GM15510 (cell line): ENCODE data around the gene KCNQ5.

Experiments used
- POLR2A ChIP-seq: IDR thresholded peaks from 3 replicates; pipeline ENCODE4 v1.6.1; 2011; ENCODE audit warnings: borderline replicate concordance; ENCODE audit not compliant: insufficient read length; ENCODE audit errors: extremely low read depth

Gene KCNQ5

DNA sequence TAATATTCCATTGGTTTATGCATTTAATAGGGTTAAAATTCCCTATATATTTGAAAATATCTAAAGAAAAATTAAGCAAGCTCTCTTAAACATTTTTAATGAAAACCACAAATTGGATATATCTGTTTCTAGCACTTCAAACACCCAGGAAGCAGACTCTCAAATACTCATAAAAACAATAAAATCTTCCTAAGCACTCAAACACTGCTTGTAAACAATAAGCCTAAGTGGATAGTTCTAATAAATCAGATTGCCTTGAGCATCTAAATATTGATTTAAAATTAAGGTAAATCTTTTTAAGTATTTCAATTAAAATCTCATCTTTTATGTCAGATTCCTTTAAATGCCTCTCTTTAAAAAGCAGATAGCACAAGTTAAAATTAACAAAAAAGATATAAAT is 254.4 kb downstream of the KCNQ5 start:
- no peak for TF ChIP-seq POLR2A

DNA sequence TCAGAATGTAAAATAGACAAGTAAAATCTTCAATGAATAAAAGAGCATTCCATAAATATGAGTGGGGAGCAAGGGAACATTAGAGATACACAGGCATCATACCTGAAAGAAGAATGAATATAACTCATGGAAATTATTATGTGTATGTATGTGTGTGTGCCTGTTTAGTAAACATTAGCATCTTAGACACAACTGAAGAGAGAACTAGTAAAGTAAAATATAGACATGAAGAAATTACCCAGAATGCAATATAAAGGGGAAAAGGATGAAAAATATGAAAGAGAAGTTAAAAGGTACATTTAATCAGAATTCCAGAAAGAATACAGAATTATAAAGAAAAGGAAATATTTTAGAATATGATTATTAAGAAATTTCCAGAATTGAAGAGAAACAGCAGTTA is 264.3 kb downstream of the KCNQ5 start:
- TF ChIP-seq POLR2A = no peak

DNA sequence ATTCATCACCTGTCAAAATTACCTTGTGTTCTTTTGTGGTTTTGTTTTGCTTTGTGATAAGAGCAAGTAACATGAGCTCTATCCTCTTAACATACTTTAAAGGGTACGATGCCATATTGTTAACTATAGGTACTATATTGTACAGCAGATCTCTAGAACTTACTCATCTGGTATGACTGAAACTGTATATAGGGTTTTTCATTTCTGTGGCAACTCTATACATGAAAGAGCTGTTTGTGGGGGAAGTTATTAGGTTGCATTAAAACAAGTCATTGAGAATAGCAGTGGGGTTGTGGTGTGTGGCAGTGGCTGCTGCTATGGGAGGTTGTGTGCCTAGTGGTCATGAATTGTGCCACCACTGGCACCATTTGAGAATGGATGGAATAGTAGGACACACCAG is 268.4 kb downstream of the KCNQ5 start:
- no peak for TF ChIP-seq POLR2A

DNA sequence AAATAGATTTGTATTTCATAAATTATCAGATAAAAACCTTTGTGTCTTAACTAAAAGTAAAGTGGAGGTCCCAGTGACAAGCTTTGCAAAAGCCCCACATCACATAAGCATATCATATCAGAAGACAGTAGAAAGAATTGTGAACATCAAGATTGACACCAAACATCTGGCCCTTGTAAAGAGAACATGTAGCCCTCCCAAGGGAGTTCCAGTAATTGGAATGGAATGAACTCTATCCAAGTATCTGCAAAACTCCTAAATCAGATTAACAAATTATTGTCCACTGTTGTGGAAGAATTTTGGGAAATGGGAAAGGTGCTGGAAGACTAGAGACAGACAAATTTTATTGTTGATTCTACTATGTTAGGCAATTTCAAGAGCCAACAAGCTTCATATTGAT is 268.8 kb downstream of the KCNQ5 start:
- no peak for TF ChIP-seq POLR2A

DNA sequence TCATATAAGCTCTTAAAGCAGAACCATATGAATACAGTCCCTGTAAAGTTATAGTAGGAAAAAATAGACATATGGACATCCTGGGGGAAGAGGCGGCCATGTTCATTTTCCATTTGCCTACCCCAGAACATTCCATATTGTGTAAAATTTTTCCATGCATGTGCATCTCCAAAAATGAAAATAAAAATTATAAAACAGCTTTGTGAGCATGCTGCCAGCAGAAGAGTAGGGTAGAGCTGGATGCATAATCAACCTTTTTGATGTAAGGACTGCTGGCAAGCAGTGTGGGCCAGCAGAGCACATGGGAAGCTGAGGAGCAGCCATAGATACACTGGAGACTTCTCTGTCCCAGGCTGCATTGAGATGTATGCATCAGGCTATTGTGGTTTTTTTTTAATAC is 271.0 kb downstream of the KCNQ5 start:
- TF ChIP-seq POLR2A = no peak

DNA sequence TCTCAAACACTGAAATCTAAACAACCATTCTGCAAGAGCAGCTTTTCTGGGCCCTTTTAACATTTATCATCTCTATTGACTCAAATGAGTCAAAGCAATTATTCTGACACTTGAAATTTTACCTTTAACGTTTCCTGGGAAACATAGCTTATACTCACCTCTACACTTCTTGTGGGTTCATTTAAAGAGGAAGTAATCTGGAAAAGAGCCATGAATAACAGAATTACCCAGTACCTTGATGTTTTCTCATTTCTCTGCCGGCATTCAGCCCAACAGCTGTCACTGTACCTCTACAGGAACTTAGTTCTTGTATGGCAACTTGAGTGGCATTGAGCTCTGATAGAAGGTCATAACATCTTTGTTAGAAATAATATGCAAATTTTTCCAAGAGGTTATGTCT is 272.2 kb downstream of the KCNQ5 start:
- TF ChIP-seq POLR2A = no peak

DNA sequence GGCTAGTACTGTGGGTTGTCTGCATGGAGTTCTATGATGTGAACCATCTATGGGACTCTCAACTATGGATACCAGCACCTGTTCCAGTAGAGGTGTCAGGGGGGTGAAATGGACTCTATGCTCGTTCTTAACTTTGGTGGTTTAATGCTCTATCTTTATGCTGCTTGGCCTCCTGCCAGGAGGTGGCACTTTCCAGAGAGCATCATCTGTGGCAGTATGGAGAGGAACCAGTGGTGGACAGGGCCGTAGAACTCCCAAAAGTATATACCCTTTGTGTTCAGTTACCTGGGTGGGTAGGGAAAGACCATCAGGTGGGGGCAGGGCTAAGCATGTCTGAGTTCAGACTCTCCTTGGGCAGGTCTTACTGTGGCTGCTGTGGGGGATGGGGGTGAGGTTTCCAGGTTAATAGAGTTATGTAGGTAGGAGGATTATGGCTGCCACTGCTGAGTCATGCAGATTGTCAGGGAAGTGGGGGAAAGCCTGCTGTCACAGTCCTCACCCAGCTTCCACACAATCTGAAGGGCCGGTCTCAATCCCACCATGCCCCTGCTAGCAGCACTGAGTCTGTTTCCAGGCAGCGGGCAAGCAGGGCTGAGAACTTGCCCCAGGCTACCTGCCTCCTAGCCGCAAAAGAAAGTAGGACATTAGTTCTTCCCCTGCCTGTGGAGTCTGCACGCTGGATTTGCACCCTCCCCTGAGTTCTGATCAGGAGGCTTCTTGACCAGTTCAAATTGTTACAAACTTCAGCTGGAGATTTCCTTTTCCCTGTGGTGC is 284.0 kb downstream of the KCNQ5 start:
- TF ChIP-seq POLR2A = no peak

DNA sequence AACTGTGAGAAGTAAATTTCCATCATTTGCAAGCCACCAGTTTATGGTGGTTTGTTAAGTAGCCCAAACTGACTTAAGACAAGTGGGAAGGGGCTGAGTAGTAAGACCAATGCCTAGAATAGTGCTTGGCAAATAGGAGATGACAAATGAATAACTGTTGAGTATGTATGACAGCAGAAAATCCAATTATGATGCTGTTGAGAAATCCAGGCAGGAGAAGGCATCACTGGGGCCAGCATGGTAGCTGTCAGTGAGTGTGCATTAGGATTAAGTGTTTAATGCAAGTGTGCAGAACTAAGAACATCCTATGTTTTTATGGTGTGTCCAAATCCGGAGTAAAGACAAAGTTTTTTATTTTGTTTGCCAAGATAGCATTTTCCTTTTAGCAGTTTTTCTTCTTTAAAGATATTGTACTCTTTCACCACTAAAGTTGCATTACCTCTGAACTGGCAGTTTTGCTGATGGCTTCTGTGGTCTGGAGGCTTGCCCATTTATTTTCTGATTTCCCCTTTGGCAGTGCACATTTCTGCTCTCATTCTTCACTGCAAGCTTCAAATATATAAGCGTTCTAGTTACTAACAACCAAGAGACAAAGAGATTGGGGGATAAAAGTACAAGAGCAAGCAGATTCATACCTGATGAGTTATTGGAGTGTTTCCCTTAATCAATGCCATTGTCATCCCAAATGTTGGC is 289.7 kb downstream of the KCNQ5 start:
- no peak for TF ChIP-seq POLR2A

DNA sequence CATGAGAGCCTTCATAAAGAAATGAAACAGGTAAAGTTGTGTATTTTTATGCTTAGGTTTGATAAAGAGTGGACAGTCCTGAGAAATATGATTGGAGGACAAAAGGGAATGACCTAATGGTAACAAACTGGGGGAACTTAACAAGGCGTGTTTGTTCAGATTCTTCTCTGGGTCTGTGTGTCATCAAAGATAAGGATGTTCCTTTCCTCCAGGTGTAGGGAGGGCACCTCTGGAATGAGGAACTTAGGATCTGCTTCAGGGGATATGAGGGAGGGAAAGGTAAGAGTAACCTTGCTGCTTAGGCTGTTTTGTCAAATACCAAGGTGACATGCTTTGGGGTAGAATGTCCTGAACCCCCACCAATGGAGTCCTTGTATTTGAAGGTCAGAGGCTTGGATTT is 291.9 kb downstream of the KCNQ5 start:
- no peak for TF ChIP-seq POLR2A

DNA sequence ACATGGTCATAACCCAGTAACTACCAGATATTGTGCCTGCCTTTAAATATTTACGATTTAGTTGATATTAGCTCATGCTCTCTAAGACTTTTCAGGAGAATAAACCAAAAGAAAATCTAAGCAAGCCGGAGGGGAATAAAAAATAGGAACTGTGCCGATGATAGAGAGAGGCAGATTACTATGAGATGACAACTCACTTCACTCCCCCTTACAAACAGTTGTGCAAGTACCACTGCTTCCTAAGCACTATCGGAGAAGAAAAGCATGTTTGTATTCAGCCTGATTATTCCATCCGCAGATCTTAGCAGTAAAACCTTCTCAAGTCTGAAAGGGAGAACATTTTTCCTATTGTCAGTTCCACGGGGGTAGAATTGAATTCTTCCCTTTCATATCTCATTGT is 294.4 kb downstream of the KCNQ5 start:
- TF ChIP-seq POLR2A = no peak

DNA sequence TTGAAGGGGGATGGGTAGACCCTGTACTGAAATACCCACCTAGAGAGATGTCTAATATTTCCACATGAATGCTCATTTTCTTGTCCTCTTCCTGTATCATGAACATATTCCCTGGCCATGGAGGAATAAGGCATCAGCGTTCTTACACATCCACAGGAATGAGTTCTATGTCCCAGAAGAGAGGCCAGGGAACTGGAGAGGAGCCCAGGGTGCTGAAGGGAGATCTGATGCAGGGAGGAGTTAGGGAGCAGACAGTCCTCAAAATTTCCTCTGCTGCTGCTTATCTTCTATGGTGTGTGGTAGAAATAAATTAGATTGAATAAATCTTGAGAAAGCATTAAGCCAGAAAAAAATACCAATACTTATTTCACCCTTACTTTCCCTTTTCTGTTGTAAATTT is 295.0 kb downstream of the KCNQ5 start:
- no peak for TF ChIP-seq POLR2A

DNA sequence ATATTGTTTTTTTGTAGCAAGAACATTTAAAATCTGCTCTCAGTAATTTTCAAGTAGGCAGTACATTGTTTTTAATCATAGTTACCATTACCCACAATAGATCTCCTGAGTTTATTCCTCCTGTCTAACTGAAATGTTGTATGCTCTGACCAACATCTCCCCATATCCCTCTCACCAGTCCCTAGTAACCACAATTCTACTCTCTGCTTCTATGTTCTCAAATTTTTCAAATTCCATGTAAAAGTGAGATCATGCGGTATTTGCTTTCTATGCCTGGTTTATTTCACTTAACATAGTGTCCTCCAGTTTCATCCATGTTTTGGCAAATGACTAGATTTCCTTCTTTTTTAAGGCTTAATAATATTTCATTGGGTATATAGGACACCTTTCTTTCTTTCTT is 300.5 kb downstream of the KCNQ5 start:
- TF ChIP-seq POLR2A = no peak

DNA sequence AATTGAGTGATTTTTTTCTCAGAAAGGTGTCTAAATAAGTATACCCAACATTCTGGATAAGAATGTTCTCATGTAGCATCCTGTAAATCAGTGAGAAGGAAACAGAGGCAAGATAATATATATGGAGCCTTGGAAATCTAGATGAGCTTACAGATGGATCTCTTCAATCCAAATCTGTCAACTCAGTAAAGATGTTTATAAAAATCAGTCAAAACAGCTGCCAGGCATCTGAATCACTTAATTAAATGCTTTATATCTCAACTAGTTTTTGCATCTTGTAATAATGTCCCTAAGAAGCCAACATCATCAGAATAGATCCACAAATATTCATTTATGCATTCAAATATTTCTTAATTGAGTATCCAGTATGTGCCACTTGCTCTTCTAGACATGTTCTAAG is 303.3 kb downstream of the KCNQ5 start:
- no peak for TF ChIP-seq POLR2A

DNA sequence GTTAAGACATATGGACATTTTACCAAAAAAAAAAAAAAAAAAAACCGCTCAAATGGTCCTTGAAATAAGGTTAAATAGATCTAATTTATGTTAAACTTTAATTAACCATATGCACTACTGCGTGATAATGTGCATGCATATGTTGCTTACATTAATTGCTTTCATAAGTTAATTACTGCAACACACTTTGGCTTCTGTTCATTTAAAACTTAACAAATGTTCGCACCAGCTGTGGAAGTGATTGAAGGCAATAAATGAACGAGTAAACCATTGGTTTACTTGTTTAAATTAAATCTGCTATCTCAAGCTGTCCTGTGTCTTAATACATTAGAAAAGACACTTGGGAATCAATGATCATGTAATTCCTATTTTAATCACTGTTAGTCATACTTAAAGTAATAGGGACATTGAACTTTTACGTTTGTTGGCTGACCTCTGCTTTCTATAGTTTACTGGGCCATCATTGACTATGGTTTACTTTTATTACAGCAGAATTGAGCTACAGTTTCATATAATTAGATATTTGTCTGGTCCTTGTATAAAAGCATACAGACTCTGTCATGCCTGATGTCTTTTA is 308.8 kb downstream of the KCNQ5 start:
- no peak for TF ChIP-seq POLR2A

DNA sequence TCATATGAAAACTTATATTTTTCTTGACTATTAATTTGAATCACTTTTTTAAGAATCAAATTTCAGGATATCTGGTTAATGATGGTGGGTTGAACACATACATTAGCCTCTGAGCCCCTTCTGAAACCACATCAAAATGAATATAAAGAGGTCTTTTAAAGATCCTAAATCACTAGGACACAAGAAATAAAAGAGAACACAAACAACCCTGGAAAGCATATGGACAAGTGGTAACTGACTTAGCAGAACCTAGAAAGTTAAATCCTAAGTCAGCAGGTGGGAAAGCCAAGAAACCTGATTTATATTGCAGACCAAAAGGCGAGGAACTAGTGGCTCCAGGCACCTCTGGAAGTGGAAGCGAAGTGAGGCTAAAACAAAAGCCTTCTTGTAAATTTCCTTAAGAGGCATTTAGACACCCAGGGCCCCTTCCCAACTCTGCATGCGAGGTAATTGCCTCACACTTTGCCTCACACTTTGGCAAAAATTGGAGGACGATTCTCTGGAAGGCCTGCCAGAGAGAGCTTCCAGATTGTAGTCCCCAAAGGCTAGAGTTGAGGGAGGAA is 309.5 kb downstream of the KCNQ5 start:
- TF ChIP-seq POLR2A = no peak
